Trophoblast cell (in vitro differentiated cells and primary cell): ENCODE data around the gene FOXO6.
A peak's percentile ranks its signal among the peaks of the same experiment; 100 is the strongest.

ENCODE experiments used
- DNase-seq, 2 donors: peaks; one replicate each; pipeline ENCODE4 v3.0.0-alpha.2; 2016
- H2AFZ ChIP-seq: 2 replicates; pipeline ENCODE4 v1.6.1; 2013; ENCODE audit warnings: low read length, moderate library complexity, mild to moderate bottlenecking; ENCODE audit not compliant: insufficient read depth, poor library complexity
- H2AK5ac ChIP-seq: 2 replicates; pipeline ENCODE4 v1.6.1; 2013; ENCODE audit warnings: mild to moderate bottlenecking, low read length
- H2BK120ac ChIP-seq: 2 replicates; pipeline ENCODE4 v1.6.1; 2013; ENCODE audit warnings: low read length, mild to moderate bottlenecking, moderate library complexity; ENCODE audit not compliant: insufficient read depth, poor library complexity
- H2BK12ac ChIP-seq: 2 replicates; pipeline ENCODE4 v1.6.1; 2013; ENCODE audit warnings: mild to moderate bottlenecking, low read length, moderate library complexity
- H2BK5ac ChIP-seq: 2 replicates; pipeline ENCODE4 v1.6.1; 2013; ENCODE audit warnings: low read length, low read depth, moderate library complexity, mild to moderate bottlenecking; ENCODE audit not compliant: poor library complexity
- H3K14ac ChIP-seq: 2 replicates; pipeline ENCODE4 v1.6.1; 2013; ENCODE audit warnings: mild to moderate bottlenecking, low read length
- H3K18ac ChIP-seq: 2 replicates; pipeline ENCODE4 v1.6.1; 2013; ENCODE audit warnings: mild to moderate bottlenecking, low read length
- H3K23ac ChIP-seq: 2 replicates; pipeline ENCODE4 v1.6.1; 2013; ENCODE audit warnings: low read length
- H3K27ac ChIP-seq: 2 replicates; pipeline ENCODE4 v1.5.1; 2013; ENCODE audit warnings: low read depth, mild to moderate bottlenecking, inconsistent platforms, low read length, moderate library complexity
- H3K27me3 ChIP-seq: 2 replicates; pipeline ENCODE4 v1.6.1; 2013; ENCODE audit warnings: inconsistent platforms, mild to moderate bottlenecking, low read length, moderate library complexity; ENCODE audit not compliant: insufficient read depth
- H3K36me3 ChIP-seq, 2 experiments: 1 replicate in 1 of 2; 2 replicates in 1 of 2; pipeline ENCODE4 v1.6.1; 2013; ENCODE audit warnings: low read length in 2 of 2, mild to moderate bottlenecking in 2 of 2, moderate library complexity in 1 of 2; ENCODE audit not compliant: insufficient read depth in 2 of 2, control insufficient read depth in 1 of 2
- H3K4ac ChIP-seq: 2 replicates; pipeline ENCODE4 v1.6.1; 2013; ENCODE audit warnings: low read depth, mild to moderate bottlenecking, low read length, moderate library complexity
- H3K4me1 ChIP-seq, 2 experiments: 1 replicate in 1 of 2; 2 replicates in 1 of 2; pipeline ENCODE4 v1.6.1; 2013; ENCODE audit warnings: low read length in 2 of 2, mild to moderate bottlenecking in 2 of 2, moderate library complexity in 1 of 2; ENCODE audit not compliant: insufficient read depth in 2 of 2, control insufficient read depth in 1 of 2
- H3K4me2 ChIP-seq: 2 replicates; pipeline ENCODE4 v1.6.1; 2013; ENCODE audit warnings: inconsistent platforms, mild to moderate bottlenecking, low read length, moderate library complexity
- H3K4me3 ChIP-seq: 2 replicates; pipeline ENCODE4 v1.5.1; 2013; ENCODE audit warnings: mild to moderate bottlenecking, low read depth, low read length, inconsistent platforms
- H3K79me1 ChIP-seq: one replicate; pipeline ENCODE4 v1.6.1; 2013; ENCODE audit warnings: low read length
- H3K79me2 ChIP-seq: 2 replicates; pipeline ENCODE4 v1.6.1; 2013; ENCODE audit warnings: low read length, mild to moderate bottlenecking; ENCODE audit not compliant: control insufficient read depth, insufficient read depth, poor library complexity
- H3K9ac ChIP-seq: 2 replicates; pipeline ENCODE4 v1.6.1; 2013; ENCODE audit warnings: mild to moderate bottlenecking, low read length
- H3K9me3 ChIP-seq: 2 replicates; pipeline ENCODE4 v1.6.1; 2013; ENCODE audit warnings: low read depth, mild to moderate bottlenecking, control low read depth, inconsistent platforms, low read length; ENCODE audit not compliant: insufficient read depth
- H4K12ac ChIP-seq: 2 replicates; pipeline ENCODE4 v1.6.1; 2013; ENCODE audit warnings: low read depth, mild to moderate bottlenecking, low read length, moderate library complexity
- H4K8ac ChIP-seq: 2 replicates; pipeline ENCODE4 v1.6.1; 2013; ENCODE audit warnings: low read depth, mild to moderate bottlenecking, low read length, moderate library complexity
- H4K91ac ChIP-seq: one replicate; pipeline ENCODE4 v1.6.1; 2013; ENCODE audit warnings: low read depth, mild to moderate bottlenecking, low read length, moderate library complexity
- WGBS: extraction: QIAGEN DNeasy Blood & Tissue Kit; methylation state at CpG from one replicate; pipeline ENCODE4 v1.1.7; 2013; ENCODE audit warnings: missing lambda C conversion rate; ENCODE audit not compliant: insufficient read length, insufficient coverage; ENCODE audit errors: extremely low coverage; 5-methylcytosine and 5-hydroxymethylcytosine counted together

FOXO6 gene

GRCh38 chr1:41322835-41323234, 38.4 kb upstream of the FOXO6 start:
- no peaks in the 10 kb centered on the region for H3K79me2 ChIP-seq
- no peak overlapping the region for H3K9ac ChIP-seq
- DNase-seq = peak; percentile 56 to 79
- H2AK5ac ChIP-seq = no peak overlapping the region
- no peak overlapping the region for H4K91ac ChIP-seq
- H4K8ac ChIP-seq = no peak overlapping the region
- H3K18ac ChIP-seq = no peak overlapping the region
- no peak overlapping the region for H3K23ac ChIP-seq
- no peak overlapping the region for H4K12ac ChIP-seq
- no peak overlapping the region for H2BK120ac ChIP-seq
- H3K4me3 ChIP-seq = no peak overlapping the region
- no peak overlapping the region for H2AFZ ChIP-seq
- H2BK5ac ChIP-seq = no peak overlapping the region
- no peak overlapping the region for H2BK12ac ChIP-seq
- no peak overlapping the region for H3K4me2 ChIP-seq
- no peak overlapping the region for H3K4ac ChIP-seq
- peaks cover 2% of the 10 kb centered on the region for H3K9me3 ChIP-seq
- H3K79me1 ChIP-seq = peaks cover 11% of the 10 kb centered on the region
- H3K14ac ChIP-seq = no peak overlapping the region
- peaks cover 3 to 5% of the 10 kb centered on the region in 2 experiments for H3K4me1 ChIP-seq
- no peak overlapping the region for H3K27ac ChIP-seq
- no CpG with 5 or more reads among the region's 7 CpGs for WGBS
- no peaks in the 10 kb centered on the region for H3K27me3 ChIP-seq
- H3K36me3 ChIP-seq = no peaks in the 10 kb centered on the region

- no peak overlapping the region for H3K23ac ChIP-seq
- no peak overlapping the region for H3K27ac ChIP-seq
- no peak overlapping the region for H2AK5ac ChIP-seq
- no peak overlapping the region for H2BK5ac ChIP-seq
- no CpG with 5 or more reads among the region's 5 CpGs for WGBS
- H3K14ac ChIP-seq = peak overlapping the region; percentile 16
- H3K27me3 ChIP-seq = no peaks in the 10 kb centered on the region
- no peak overlapping the region for H2BK12ac ChIP-seq
- H3K4me1 ChIP-seq = peaks cover 0 to 5% of the 10 kb centered on the region in 2 experiments
- no peak overlapping the region for H4K8ac ChIP-seq
- peaks cover 2% of the 10 kb centered on the region for H3K9me3 ChIP-seq
- no peaks in the 10 kb centered on the region for H3K36me3 ChIP-seq
- H4K91ac ChIP-seq = peak overlapping the region; percentile 59
- no peak for DNase-seq
- H3K18ac ChIP-seq = no peak overlapping the region
- no peaks in the 10 kb centered on the region for H3K79me2 ChIP-seq
- H2BK120ac ChIP-seq = no peak overlapping the region
- no peak overlapping the region for H3K4me3 ChIP-seq
- no peak overlapping the region for H4K12ac ChIP-seq
- H3K9ac ChIP-seq = no peak overlapping the region
- no peak overlapping the region for H3K4me2 ChIP-seq
- peaks cover 11% of the 10 kb centered on the region for H3K79me1 ChIP-seq
- no peak overlapping the region for H2AFZ ChIP-seq
- no peak overlapping the region for H3K4ac ChIP-seq
Observed at GRCh38 chr1:41323243-41323642, 38.0 kb upstream of the FOXO6 start.

- Histone ChIP-seq H3K4me3 (no peak overlapping the region), H3K79me1 (peaks cover 9% of the 10 kb centered on the region), H3K4ac (no peak overlapping the region), H2AFZ (no peak overlapping the region), H4K12ac (no peak overlapping the region), H3K27me3 (no peaks in the 10 kb centered on the region), H4K8ac (no peak overlapping the region), H3K4me2 (no peak overlapping the region), H3K4me1 (peaks cover 0 to 2% of the 10 kb centered on the region in 2 experiments), H3K14ac (no peak overlapping the region), H3K23ac (no peak overlapping the region), H2BK120ac (no peak overlapping the region), H2BK5ac (no peak overlapping the region), H3K9ac (no peak overlapping the region), H3K27ac (no peak overlapping the region), H3K36me3 (no peaks in the 10 kb centered on the region), H3K18ac (no peak overlapping the region), H2AK5ac (no peak overlapping the region), H2BK12ac (no peak overlapping the region), H3K79me2 (no peaks in the 10 kb centered on the region), H3K9me3 (peaks cover 2% of the 10 kb centered on the region), H4K91ac (no peak overlapping the region)
- WGBS = no CpG with 5 or more reads among the region's 6 CpGs
- peak in 1 of 2 donors; percentile 8 for DNase-seq
Observed at GRCh38 chr1:41325801-41326200, 35.4 kb upstream of the FOXO6 start.

- no peak overlapping the region for H4K8ac ChIP-seq
- no peak overlapping the region for H3K4me2 ChIP-seq
- H3K4ac ChIP-seq = no peak overlapping the region
- no peak overlapping the region for H2BK12ac ChIP-seq
- no peak overlapping the region for H3K4me3 ChIP-seq
- no peak overlapping the region for H3K9ac ChIP-seq
- no peak overlapping the region for H2BK5ac ChIP-seq
- H3K23ac ChIP-seq = no peak overlapping the region
- H3K36me3 ChIP-seq = no peaks in the 10 kb centered on the region
- no peak overlapping the region for H2AK5ac ChIP-seq
- no peak overlapping the region for H2BK120ac ChIP-seq
- no CpG with 5 or more reads among the region's 6 CpGs for WGBS
- H3K14ac ChIP-seq = no peak overlapping the region
- peaks cover 0 to 2% of the 10 kb centered on the region in 2 experiments for H3K4me1 ChIP-seq
- no peak overlapping the region for H4K91ac ChIP-seq
- H3K79me2 ChIP-seq = no peaks in the 10 kb centered on the region
- no peaks in the 10 kb centered on the region for H3K27me3 ChIP-seq
- no peak overlapping the region for H3K27ac ChIP-seq
- H4K12ac ChIP-seq = no peak overlapping the region
- no peak overlapping the region for H2AFZ ChIP-seq
- no peak overlapping the region for H3K18ac ChIP-seq
- peaks cover 7% of the 10 kb centered on the region for H3K79me1 ChIP-seq
- DNase-seq = no peak
- H3K9me3 ChIP-seq = no peaks in the 10 kb centered on the region
Observed at GRCh38 chr1:41327383-41327999, 33.7 kb upstream of the FOXO6 start.
